GM19324 (cell line): ENCODE measurements around the gene IL4R.
"Not testable (repeated sequence)": the region's sequence is repeated elsewhere in the genome, so short reads cannot be mapped to it uniquely, and the experiment has no call there.

ENCODE experiments used
- ATAC-seq: cut with Tn5 transposase; IDR thresholded peaks from one replicate; pipeline ENCODE4 v1.9.1; 2021; ENCODE audit warnings: mild to moderate bottlenecking, moderate library complexity; ENCODE audit not compliant: unreplicated experiment, low FRiP score

IL4R gene

DNA sequence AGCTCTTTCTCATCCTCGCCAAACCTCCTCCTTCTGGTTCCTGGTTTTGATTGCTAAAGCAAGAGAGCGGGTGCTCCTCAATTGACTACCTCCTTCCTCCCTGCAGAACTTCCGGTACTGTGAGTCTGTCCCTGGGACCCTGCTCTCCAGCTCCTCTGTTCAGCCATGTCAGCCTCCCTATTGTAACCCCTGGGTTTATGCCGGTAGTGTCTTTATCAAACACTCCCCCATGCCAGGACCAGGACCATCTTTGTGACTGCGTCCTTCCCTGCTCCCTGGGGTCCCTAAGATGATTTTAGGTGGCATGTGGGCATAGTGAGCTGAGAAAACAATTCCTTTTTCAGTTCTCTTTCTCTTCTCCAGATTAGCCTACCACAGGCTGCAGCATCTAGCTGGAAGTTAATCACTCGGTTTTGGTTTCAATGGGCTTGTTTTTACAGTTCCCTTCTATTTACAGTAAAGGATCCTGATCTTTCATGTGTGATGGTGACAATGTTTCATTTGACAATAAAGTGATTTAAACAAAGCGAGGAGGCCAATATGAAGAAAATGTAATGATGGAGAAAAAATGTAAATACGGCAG lies 60.5 kb downstream of the IL4R start:
- no peak for ATAC-seq

DNA sequence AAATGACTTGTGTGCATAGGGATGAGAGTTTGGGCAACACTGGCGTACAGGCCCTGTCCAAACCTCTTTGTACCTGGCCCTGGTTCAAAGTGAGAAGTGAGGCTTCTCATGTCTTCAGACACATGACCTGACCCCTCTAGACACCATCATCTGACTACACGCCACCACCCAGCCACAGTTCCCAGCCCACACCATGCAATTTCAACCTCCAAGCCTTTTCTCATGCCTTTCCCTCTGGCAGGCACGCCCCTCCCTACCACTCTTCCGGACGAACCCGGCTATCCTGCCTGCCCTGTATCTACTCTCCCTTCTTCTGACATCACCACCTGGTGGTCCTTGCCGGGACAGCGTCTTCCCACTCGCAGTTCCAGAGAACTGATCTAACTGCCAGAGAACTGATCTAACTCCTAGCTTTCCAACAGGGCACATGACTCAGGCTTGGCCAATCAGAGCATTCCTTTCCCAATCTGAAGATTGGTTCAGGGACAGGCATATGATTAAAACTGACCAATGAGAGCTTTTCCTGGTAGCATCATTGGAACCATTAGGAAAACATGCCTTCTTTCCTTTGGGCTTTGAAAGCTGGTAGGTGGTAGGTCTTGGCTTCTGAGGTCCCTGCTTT lies 61.1 kb downstream of the IL4R start:
- ATAC-seq: no peak

DNA sequence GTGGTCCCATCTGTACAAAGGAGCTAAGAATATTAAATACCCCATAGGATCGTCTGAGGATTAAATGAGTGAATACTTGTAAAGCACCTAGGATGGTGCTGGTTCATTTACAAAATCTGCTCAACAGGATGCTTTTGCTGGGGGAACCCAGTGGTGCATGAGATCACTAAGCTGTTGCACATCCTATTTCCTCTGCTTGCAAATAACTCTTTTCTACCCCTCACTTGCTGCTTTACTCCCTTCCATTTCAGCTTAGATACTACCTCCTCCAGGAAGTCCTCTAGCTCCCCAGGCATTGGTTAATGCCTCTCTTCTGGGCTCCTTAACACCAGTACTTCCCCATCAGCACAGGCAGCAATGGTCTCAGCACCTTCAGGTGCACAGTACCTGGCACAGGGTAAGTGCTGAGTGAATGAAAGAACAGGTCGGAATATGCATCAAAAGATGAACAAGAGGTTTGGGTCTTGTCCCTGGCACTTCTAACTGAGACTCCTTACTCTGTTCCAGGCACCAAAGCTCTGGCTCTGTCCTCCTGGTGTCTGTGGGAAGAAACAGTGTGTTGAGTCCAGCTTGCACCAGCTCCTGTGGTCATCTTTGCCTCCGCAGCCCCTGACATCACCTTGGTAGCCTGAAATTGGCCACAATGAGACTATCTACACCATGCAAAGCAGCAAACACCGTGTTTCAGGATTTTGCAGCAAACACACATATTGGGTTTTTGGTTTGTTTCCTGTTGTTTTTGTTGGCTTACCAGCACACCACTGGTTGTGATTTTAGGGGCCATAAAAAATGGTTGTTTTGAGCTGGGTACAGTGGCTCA lies 64.1 kb downstream of the IL4R start:
- no peak for ATAC-seq

GRCh38 chr16:27378871-27379481 lies 65.2 kb downstream of the IL4R start:
- ATAC-seq: no peak

GRCh38 chr16:27379919-27380318 lies 66.1 kb downstream of the IL4R start:
- no peak for ATAC-seq

GRCh38 chr16:27381236-27381635 lies 67.5 kb downstream of the IL4R start:
- ATAC-seq: no peak

DNA sequence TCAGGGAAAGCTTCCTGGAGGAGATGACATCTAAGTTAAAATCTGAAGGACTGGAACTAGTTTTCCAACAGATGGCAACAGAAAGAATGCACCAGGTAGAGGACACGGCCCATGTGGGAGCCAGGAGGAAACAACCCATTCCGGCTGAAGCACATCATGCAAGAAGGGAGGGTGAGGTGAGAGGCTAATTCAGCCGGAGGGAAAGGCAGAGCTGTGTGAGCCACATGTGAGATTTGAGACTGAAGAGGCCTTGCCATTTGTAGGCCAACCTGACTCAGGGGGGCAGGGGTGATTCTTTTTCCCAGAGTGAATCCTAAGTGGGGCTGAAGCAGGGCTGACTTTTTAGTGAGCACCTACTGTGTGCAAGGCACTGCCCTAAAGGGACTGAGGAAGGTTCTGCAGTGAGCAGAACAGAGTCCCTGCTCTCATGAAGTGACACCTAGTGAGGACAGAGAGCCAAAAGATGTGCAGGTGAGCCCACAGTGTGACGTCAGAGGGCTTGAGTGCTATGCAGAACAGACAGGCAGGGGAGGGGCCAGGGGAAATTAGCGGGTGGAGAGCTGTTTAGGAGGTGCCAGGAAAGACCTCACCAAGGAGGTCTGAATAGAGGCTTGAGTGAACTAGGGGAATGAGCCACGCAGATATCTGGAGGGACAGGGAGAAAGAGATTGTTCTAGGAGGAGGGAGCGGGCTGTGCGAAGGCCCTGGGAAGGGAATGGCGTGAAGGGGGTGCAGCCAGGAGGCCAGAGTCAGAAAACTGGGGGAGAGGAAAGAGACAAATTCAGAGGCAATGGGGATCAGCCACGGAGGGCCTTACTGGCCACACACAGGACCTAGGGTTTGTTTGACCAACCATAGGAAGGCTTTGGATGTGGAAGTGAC lies 68.4 kb downstream of the IL4R start:
- no peak for ATAC-seq

- no peak for ATAC-seq
Measured at GRCh38 chr16:27383556-27384243, 69.9 kb downstream of the IL4R start.

- ATAC-seq: no peak
Measured at GRCh38 chr16:27384425-27384824, 70.7 kb downstream of the IL4R start.

DNA sequence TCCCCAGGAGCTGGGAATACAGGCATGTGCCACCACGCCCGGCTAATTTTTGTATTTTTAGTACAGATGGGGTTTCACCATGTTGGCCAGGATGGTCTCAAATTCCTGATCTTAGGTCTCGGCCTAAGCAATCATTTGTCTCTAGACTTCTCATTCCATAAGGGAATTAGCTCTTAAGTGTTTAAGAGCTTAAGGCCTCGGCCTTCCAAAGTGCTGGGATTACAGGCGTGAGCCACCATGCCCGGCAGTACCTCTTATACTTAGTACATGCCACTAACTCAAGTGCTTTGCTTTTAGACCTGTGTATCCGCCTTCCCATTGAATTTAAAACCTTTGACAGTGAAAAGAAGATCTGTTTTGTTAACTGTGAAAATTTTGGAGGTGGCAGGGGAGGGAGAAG lies 71.6 kb downstream of the IL4R start:
- no peak for ATAC-seq

- no peak for ATAC-seq
Measured at GRCh38 chr16:27386674-27387073, 72.9 kb downstream of the IL4R start.

DNA sequence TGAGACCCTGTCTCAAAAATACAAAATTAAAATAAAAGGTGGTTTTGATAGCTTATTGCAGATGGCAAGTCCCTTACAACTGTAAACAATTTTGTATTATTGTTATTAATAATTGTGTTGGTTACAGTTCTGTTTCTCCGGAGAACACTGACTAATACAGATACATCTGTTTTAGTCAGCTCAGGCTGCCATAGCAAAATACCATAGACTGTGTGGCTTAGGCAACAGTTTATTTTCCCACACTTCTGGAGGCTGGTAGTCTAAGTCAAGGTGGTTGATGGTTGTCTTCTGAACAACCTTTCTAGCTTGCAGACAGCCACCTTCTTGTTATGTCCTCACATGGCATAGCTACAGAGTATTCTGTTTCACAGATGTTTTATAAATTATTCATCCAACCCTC lies 74.0 kb downstream of the IL4R start:
- ATAC-seq: no peak

DNA sequence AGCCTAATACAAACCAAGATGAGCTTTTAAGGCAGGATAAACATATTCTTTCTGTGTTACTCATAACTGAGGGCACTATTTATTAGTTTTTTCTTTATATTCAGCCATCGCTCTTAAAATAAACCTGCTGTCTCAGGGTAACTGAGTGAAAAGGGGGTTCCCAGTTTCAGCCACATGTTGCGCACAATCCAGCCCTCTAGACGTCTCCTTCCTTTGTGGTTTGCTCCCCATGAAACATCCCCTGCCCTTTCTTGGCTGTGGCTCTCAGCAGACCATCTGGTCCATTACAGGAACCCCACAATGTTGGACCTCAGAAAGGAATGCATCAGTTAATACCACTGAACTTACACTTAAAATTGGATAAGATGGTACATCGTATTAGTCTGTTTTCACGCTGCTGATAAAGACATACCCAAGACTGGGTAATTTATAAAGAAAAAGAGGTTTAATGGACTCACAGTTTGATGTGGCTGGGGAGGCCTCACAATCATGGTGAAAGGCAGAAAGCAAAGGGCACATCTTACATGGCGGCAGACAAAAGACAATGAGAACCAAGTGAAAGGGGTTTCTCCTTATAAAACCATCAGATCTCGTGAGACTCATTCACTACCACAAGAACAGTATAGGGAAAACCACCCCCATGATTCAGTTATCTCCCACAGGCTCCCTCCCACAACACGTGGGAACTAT lies 75.6 kb downstream of the IL4R start:
- ATAC-seq: no peak

DNA sequence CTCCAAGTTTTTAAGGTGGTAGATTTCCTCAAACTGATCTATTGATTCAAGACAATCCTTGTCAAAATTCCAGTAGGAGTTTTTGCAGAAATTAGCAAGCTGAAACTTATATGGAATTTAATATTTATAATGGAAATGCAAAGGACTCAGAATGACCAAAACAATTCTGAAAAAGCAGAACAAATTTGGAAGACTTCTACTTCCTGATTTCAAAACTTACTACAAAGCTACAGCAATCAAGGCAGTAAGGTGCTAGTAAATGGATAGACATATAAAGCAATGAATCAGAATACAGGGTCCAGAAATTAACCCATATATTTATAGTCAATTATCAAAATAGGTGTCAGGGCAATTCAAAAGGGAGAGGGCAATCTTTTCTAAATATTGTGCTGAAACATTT lies 76.4 kb downstream of the IL4R start:
- no peak for ATAC-seq

GRCh38 chr16:27392671-27393070 lies 78.9 kb downstream of the IL4R start:
- no peak for ATAC-seq

DNA sequence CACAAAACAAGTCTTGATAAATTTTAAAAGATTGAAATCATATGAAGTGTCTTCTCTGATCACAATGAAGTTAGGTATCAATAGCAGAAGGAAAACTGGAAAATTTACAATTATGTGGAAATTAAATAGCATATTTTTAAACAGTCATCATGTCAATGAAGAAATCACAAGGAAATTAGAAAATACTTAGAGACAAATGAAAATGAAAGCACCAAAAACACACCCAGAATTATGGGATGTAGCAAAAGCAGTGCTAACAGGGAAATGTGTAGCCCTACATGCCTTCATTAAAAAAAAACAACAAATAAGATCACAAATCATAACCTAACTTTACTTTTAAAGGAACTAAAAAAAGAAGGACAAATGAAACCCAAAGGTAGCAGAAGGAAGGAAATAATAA lies 80.7 kb downstream of the IL4R start:
- ATAC-seq: no peak

DNA sequence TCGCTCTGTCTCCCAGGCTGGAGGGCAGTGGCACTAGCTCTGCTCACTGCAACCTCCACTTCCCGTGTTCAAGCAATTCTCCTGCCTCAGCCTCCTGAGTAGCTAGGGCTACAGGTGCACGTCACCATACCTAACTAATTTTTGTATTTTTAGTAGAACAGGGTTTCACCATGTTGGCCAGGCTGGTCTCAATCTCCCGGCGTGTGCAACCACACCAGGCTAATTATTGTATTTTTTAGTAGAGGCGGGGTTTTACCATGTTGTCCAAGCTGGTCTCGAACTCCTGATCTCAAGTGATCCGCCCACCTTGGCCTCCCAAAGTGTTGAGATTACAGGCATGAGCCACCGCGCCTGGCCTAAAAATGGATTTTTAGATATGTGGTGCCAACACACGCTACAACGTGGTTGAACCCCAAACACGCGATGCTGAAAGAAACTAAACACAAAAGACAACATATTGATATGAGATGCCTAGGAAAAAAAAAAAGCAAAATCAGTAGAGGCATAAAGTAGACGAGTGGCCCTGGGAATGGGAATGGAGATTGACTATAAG lies 84.6 kb downstream of the IL4R start:
- not testable (repeated sequence) for ATAC-seq

GRCh38 chr16:27398894-27399853 lies 85.4 kb downstream of the IL4R start:
- no peak for ATAC-seq
